Measurements from ENCODE around the gene PDE4DIP.
"Not testable (repeated sequence)": the region's sequence is repeated elsewhere in the genome, so short reads cannot be mapped to it uniquely, and the experiment has no call there.

The PDE4DIP gene

DNA sequence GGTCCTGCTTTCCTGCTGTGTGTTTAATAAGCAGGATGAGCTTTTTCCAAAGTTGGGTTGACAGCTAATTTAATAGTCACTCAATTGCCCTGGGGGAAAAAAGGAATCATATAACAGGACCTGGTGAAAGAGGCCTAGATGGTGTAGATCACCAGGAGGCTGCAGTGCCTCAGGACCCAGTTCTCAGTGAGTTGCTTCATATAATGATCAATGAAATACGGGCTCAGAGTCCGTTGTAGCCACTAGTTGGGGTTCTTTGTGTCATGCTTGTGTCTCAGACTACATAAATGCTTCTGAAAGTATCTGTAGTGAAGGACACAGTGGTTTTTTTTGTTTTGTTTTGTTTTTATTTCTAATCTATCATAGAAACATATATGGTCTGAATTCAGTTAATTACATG is 164.5 kb downstream of the PDE4DIP start:
- not testable (repeated sequence) for DNase-seq (ENCODE audit: low read depth); H3K4me3 ChIP-seq (replicated peaks; ENCODE audit: low read depth, low read length)

DNA sequence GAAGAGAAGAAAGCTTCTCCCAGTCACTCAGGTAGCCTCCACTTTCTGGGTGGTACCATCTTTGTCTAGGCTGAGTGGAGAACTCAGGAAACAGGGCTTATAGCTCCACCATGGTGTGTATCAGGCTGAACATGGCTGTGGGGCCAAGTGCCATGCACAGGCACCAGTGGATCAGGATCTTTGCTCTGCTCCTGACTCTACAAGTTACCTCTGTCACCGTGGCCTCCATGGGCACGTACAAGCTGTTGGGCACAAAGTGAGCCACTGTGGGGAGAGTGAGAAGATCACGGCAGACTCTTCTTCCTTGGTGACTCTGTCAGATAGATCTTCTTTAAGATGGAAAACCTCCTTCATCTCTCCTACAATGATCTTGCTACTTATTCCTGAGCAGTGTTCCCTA is 165.5 kb downstream of the PDE4DIP start:
- DNase-seq (ENCODE audit: low read depth); H3K4me3 ChIP-seq (replicated peaks; ENCODE audit: low read depth, low read length): not testable (repeated sequence)

DNA sequence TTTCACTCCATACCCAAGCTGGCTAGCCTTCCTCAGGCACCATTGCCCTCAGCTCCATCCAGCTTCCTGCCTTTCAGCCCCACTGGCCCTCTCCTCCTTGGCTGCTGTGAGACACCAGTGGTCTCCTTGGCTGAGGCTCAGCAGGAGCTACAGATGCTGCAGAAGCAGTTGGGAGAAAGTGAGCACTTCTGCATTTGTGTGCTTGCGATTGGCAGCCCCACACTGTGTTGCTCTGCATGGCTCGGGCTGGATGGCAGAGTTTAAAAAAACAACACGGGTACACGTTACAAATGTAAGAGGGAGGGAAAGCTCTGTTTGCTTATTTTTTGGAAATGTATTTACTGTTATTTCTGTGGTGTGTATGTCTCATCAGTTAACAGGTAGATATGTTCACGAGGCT is 168.4 kb downstream of the PDE4DIP start:
- not testable (repeated sequence) for H3K4me3 ChIP-seq (replicated peaks; ENCODE audit: low read depth, low read length); DNase-seq (ENCODE audit: low read depth)

DNA sequence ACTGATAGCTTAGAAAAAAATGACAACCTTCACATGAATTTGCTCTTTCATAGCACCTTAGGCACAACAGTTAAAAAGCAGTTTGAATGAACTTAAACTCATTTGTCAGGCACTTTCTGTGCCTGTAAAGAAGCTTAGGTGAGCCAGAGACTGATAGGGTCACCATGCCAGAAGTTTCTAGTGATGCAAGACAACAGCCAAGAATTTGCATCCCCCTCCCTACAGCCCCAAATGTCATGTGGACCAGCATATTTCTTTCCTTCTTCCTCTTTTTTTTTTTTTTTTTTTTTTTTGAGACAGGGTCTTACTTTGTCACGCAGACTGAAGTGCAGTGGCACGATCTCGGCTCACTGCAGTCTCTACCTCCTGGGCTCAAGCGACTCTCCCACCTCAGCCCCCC is 169.3 kb downstream of the PDE4DIP start:
- DNase-seq (ENCODE audit: low read depth); H3K4me3 ChIP-seq (replicated peaks; ENCODE audit: low read depth, low read length): not testable (repeated sequence)

DNA sequence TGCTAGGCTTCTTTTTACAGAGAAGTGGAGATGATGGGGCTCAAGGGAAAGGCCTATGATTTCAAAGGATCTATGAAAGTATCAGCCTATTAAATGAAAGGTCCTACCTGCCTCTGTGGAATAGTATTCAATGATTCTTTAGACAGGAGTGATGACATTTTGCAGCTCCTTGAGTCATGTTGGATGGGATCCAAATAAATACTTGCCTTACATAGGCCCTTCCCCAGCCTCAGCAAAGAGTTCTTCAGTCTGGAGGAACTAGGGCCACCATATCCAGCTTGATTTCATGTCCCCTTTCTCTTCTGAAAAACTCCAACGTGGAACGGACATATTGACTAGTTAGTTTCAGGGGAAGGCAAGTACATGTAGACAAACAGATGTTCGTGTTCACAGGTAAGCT is 171.3 kb downstream of the PDE4DIP start:
- DNase-seq (ENCODE audit: low read depth); H3K4me3 ChIP-seq (replicated peaks; ENCODE audit: low read depth, low read length): not testable (repeated sequence)

DNA sequence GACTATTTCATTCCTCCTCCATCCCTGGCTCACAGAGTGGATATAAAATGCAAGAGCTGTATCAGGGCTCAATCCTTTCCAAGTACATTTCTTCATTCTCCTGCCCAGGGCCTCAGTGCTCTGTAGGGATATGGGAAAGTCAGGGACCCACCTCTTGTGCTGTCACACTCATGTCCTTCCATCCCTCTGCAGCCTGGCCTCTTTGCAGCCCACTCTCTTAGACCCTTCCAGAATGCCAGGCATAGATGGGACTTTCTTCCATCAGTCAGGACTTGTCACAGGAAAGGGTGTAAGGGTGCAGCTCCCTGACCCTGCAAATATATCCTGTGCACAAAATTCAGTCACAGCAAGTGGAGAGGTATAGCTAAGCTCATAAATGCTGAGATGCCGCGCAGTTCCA is 172.4 kb downstream of the PDE4DIP start:
- DNase-seq (ENCODE audit: low read depth); H3K4me3 ChIP-seq (replicated peaks; ENCODE audit: low read depth, low read length): not testable (repeated sequence)

DNA sequence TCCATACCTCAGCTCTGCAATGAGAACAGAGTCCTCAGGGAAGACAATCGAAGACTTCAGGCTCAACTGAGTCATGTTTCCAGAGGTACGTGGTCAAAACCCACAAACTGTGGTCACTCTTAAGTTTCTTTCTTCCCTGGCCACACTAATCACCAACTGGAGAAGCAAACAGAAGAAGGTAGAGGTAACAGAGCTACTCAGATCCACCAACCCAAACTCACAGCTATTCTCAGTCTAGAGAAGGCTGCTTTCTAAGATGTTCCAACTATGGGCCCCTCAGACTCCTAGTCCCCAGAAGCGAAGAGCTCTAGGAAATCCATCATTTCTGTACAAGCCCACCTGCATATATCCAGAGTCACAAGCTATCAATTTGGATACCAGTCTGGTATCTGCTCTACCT is 174.3 kb downstream of the PDE4DIP start:
- not testable (repeated sequence) for DNase-seq (ENCODE audit: low read depth); H3K4me3 ChIP-seq (replicated peaks; ENCODE audit: low read depth, low read length)

DNA sequence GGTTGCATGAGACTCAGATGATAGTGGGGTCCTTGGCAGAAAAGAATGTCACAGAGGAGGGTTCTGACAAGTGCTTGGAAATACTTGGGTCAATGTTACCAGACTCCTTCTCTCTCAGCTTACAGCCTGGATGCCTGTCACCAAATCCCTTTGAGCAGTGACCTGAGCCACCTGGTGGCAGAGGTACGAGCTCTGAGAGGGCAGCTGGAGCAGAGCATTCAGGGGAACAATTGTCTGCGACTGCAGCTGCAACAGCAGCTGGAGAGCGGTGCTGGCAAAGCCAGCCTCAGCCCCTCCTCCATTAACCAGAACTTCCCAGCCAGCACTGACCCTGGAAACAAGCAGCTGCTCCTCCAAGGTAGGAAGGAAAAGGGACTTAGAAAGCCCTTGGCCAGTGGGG is 180.1 kb downstream of the PDE4DIP start:
- not testable (repeated sequence) for DNase-seq (ENCODE audit: low read depth); H3K4me3 ChIP-seq (replicated peaks; ENCODE audit: low read depth, low read length)

DNA sequence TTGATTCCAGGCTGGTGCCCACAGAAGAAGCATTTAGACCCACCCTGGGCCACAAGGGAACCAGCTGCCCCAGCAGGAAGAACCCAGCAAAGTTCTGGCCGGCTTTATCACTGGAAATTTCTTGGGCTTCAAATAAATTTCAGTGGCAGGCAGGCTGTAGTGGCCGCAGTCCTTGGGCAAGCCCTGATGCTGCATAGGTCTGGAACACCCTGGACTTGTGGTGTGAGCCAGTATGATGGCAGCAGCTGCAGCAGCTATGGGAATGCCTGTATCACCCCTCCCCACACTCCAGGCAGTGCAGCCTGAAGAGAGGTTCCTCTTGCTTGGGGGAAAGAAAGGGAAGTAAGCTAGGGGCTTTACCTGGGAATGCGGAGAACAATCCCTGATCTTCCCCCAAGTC is 189.7 kb downstream of the PDE4DIP start:
- DNase-seq (ENCODE audit: low read depth); H3K4me3 ChIP-seq (replicated peaks; ENCODE audit: low read depth, low read length): not testable (repeated sequence)

DNA sequence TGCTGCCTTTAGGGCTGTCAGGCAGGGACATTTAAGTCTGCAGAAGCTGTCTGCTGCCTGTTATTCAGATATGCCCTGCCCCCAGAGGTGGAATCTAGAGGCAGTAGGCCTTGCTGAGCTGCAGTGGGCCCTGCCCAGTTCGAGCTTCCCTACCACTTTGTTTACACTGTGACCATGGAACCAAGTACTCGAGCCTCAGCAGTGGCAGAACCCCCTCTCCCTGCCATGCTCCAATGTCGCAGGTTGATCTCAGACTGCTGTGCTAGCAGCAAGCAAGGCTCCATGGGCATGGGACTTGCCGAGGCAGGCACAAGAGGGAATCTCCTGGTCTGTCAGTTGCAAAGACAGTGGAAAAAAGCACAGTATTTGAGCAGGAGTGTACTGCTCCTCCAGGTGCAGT is 198.8 kb downstream of the PDE4DIP start:
- not testable (repeated sequence) for H3K4me3 ChIP-seq (replicated peaks; ENCODE audit: low read depth, low read length); DNase-seq (ENCODE audit: low read depth)

DNA sequence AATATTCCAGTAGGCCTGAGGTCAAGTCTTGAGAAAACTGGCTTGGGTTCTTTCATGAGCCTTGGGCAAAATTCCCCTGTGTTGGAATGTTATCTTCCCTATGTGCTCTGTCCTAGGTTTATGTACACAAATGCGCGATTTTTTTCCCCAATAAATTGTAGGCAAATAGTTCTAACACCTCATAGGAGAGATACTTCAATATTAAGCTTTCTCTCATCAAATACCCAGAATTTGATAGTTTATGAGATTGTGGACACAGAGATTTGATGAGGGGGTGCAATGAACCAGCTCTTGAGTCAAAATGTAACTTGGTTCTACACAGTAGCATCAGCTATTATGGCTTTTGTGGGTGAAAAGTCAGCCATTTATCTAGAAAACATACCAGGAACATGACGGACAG is 220.4 kb downstream of the PDE4DIP start:
- H3K4me3 ChIP-seq (replicated peaks; ENCODE audit: low read depth, low read length); DNase-seq (ENCODE audit: low read depth): not testable (repeated sequence)

DNA sequence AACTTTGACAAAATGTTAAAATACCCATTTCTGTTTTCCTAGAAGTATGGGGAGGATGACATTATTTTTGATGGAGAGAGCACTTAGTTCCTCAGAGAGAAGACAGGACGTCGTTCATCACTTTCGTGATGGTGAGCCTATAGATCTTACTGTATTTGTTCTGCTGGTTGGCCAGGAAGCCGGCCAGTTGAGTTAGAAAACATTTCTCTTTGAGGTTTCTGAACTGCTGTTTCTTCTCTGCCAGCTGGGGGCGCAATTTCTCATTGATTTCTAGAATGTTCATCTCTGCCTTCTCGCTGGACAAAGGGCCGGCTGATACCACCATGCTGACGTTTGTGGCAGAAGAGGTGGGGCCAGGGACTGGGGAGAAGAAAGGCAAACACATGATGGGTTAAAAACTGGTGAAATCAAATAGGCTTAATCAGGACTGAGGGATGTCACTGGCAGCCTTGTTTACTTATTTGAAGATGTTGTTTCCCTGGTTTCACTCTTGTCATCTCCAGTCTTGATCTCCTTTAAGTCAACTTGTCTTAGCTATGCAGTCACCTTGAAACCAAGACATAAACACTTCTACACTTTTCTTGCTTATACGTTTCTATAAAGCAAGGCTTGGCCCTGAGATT is 231.4 kb downstream of the PDE4DIP start:
- not testable (repeated sequence) for H3K4me3 ChIP-seq (replicated peaks; ENCODE audit: low read depth, low read length); DNase-seq (ENCODE audit: low read depth)
